Endothelial cell of umbilical vein (primary cell): ENCODE results near the gene ALPK1. TPM values are rescaled to one million over a fixed set of nuclear protein-coding genes. Genes with fewer than 3 reads are reported as not detected.

Experiments
- BruUV-seq: library from RNA; stranded (reverse); fragments of 400-500 nt; replicated peaks from 2 replicates; lab custom pipeline; 2021; lab: Mats Ljungman, UMichigan
- CTCF ChIA-PET: fragments of 300-600, 350-600 bp; sonication (Branson Sonifier 250); formaldehyde crosslinking; loops from one replicate; lab custom pipeline; 2021; ENCODE audit warnings: antibody characterized with exemption, inconsistent platforms; lab: Charles Lee
- POLR2A ChIA-PET: fragments of 300-600, 350-600 bp; sonication (Branson Sonifier 250); formaldehyde crosslinking; loops from one replicate; lab custom pipeline; 2021; ENCODE audit warnings: antibody characterized with exemption, inconsistent platforms; lab: Charles Lee
- DNase-seq: peaks from one replicate; pipeline ENCODE4 v3.0.0-alpha.2; 2011; ENCODE audit warnings: low read depth, low spot score
- FAIRE-seq: peaks from 2 replicates; lab custom pipeline; 2011; peaks lifted over from hg19 to GRCh38; lab: Jason Lieb, UNC
- H2AFZ ChIP-seq: 2 replicates; pipeline ENCODE4 v1.6.0; 2012; ENCODE audit warnings: low read depth, low read length, control low read depth, inconsistent platforms
- H3K27ac ChIP-seq: 2 replicates; pipeline ENCODE4 v1.5.1; 2011; ENCODE audit warnings: low read depth, mild to moderate bottlenecking, control low read depth, low read length, moderate library complexity; ENCODE audit not compliant: insufficient read depth
- H3K27me3 ChIP-seq, 2 experiments: 2 replicates each; pipeline versions ENCODE4 v1.6.0 to v1.6.1; 2011; ENCODE audit warnings: low read length in 2 of 2, mixed read lengths in 1 of 2; ENCODE audit not compliant: control insufficient read depth in 2 of 2, insufficient read depth in 2 of 2
- H3K36me3 ChIP-seq, 2 experiments: 2 replicates in 1 of 2; 3 replicates in 1 of 2; pipeline ENCODE4 v1.5.1; 2011; ENCODE audit warnings: low read length in 2 of 2, mild to moderate bottlenecking in 1 of 2, moderate library complexity in 1 of 2; ENCODE audit not compliant: control insufficient read depth in 2 of 2, insufficient read depth in 2 of 2; ENCODE audit errors: extremely low read depth in 1 of 2
- H3K4me1 ChIP-seq: 3 replicates; pipeline ENCODE4 v1.5.1; 2011; ENCODE audit warnings: mild to moderate bottlenecking, low read length; ENCODE audit not compliant: control insufficient read depth, insufficient read depth; ENCODE audit errors: extremely low read depth
- H3K4me2 ChIP-seq: 2 replicates; pipeline ENCODE4 v1.6.1; 2011; ENCODE audit warnings: low read length, control low read depth, mixed read lengths; ENCODE audit not compliant: insufficient read depth
- H3K4me3 ChIP-seq, 3 experiments: fragments of 200-600 bp in 1 of 3; sonication (generic), shearing (Covaris generic) in 1 of 3; replicated peaks in 1 of 3; 2 replicates each; pipeline ENCODE4 v1.5.1; 2011 to 2016; ENCODE audit warnings: control low read depth in 3 of 3, low read length in 3 of 3, mild to moderate bottlenecking in 2 of 3, inconsistent platforms in 1 of 3, low read depth in 1 of 3, moderate library complexity in 1 of 3; ENCODE audit not compliant: insufficient read depth in 1 of 3
- H3K79me2 ChIP-seq: 2 replicates; pipeline ENCODE4 v1.6.0; 2012; ENCODE audit warnings: low read length, inconsistent platforms; ENCODE audit not compliant: control insufficient read depth, insufficient read depth
- H3K9ac ChIP-seq: replicated peaks from 2 replicates; pipeline ENCODE3; 2011; ENCODE audit warnings: low read length, control low read depth; ENCODE audit not compliant: insufficient read depth; ENCODE audit errors: extremely low read depth
- H3K9me1 ChIP-seq: replicated peaks from 3 replicates; pipeline ENCODE4 v1.6.0; 2011; ENCODE audit warnings: mild to moderate bottlenecking, low read length; ENCODE audit not compliant: control insufficient read depth, insufficient read depth; ENCODE audit errors: extremely low read depth
- H3K9me3 ChIP-seq: replicated peaks from 2 replicates; pipeline ENCODE4 v1.5.1; 2012; ENCODE audit warnings: low read length, inconsistent platforms; ENCODE audit not compliant: control insufficient read depth, insufficient read depth
- H4K20me1 ChIP-seq: replicated peaks from 2 replicates; pipeline ENCODE3; 2011; ENCODE audit warnings: mild to moderate bottlenecking, low read length; ENCODE audit not compliant: control insufficient read depth, insufficient read depth; ENCODE audit errors: extremely low read depth
- CTCF ChIP-seq, 2 donors: IDR thresholded peaks; 1 replicate in 1 of 2; 2 replicates in 1 of 2; pipeline ENCODE4 v1.5.1; 2011; ENCODE audit warnings: low read length in 2 of 2, mild to moderate bottlenecking in 2 of 2, moderate library complexity in 2 of 2, control low read depth in 1 of 2, inconsistent platforms in 1 of 2, low read depth in 1 of 2; ENCODE audit not compliant: insufficient read depth in 1 of 2; ENCODE audit errors: extremely low read depth in 1 of 2
- EZH2 ChIP-seq: IDR thresholded peaks from 2 replicates; pipeline ENCODE4 v1.6.1; 2012; ENCODE audit warnings: borderline replicate concordance, low read depth, mild to moderate bottlenecking, moderate library complexity, low read length, inconsistent platforms; ENCODE audit not compliant: severe bottlenecking
- FOS ChIP-seq: IDR thresholded peaks from 2 replicates; pipeline ENCODE4 v1.6.1; 2011; ENCODE audit warnings: mild to moderate bottlenecking, low read length, moderate library complexity, borderline replicate concordance; ENCODE audit not compliant: insufficient read depth
- GATA2 ChIP-seq: IDR thresholded peaks from 2 replicates; pipeline ENCODE4 v1.7.0; 2011; ENCODE audit warnings: low read depth, mild to moderate bottlenecking, moderate library complexity, mixed read lengths, low read length; ENCODE audit not compliant: insufficient read length, insufficient read depth
- MYC ChIP-seq: IDR thresholded peaks from one replicate; pipeline ENCODE4 v1.6.1; 2011; ENCODE audit warnings: mild to moderate bottlenecking, low read depth, low read length
- POLR2A ChIP-seq: IDR thresholded peaks from 2 replicates; pipeline ENCODE4 v1.6.1; 2012; ENCODE audit warnings: low read depth, mild to moderate bottlenecking, control low read depth, low read length
- POLR2AphosphoS5 ChIP-seq: IDR thresholded peaks from 2 replicates; pipeline ENCODE4 v1.6.1; 2012; ENCODE audit warnings: low read depth, mild to moderate bottlenecking, control low read depth, low read length, moderate library complexity; ENCODE audit not compliant: insufficient read depth
- dilution Hi-C: fragments of 300-500 bp; cut with MboI; formaldehyde crosslinking; loops from one replicate; pipeline ENCODE4 v1.15.0; 2019; ENCODE audit warnings: low sequenced_read_pairs; ENCODE audit not compliant: extremely low pct_ligation_motif_present
- intact Hi-C: fragments of 100-400 bp; cut with micrococcal nuclease; formaldehyde crosslinking; loops from one replicate; pipeline ENCODE4 v1.10.0; 2022
- polyA plus RNA-seq, 4 experiments: library from polyadenylated mRNA; depleted of rRNA in 3 of 4; stranded (reverse) in 3 of 4; unstranded in 1 of 4; fragments of >200 nt; gene quantifications; 2 replicates each; pipeline versions ENCODE4 v1.2.1 to v1.2.3, GENCODE V29; 2011 to 2012; ENCODE audit warnings: missing spikeins in 1 of 4
- total RNA-seq: library from RNA; stranded (reverse); gene quantifications from 2 replicates; pipeline ENCODE4 v1.2.3, GENCODE V29; 2021
- TF ChIP-seq, protein P1 (sequence below): IDR thresholded peaks from 2 replicates; pipeline ENCODE4 v1.6.1; 2011; ENCODE audit not compliant: insufficient read depth, insufficient read length

The ALPK1 gene
- total and polyA plus RNA-seq, 2 donors (not counting 3 experiments of a cell fraction or from before 2014, with no cell fraction given): 1.4 to 5.5 TPM

DNA sequence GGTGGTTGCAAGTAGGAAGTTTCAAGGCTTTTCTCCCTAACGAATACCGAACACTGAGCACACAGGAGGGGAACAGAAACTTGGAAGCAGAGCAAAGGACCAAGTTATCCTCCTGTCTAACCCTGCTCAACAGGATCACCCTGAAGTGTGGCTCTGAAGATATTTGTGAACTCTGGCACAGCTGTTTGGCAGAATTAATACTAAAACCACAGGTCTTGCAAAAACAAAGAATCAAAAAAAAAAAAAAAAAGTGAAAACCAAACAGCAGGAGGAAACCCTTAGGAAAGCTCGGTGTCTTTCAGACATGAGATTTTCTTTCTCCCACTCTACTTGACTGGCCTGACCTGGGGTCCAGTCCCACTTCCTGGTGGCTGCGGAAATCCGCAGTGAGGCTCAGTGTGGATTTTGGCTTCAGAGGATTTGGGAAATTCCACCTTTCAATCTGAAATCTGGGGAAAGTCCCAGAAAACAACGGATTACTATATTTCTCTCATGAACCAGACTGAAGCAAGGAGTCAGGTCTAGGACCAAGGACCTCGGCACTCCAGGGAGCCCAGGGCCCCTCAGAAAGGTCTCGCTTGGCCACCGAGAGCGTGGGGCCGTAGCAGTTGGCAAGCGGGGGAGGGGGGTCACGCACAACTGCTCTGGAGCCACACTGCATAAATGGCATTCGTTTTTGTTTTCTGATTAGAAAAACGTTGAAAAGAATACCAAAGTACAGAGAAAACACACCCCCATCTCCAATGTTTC is 12.3 kb upstream of the ALPK1 start:
- peak overlapping the region; percentile 77 to 98 (median 92) for H3K4me3 ChIP-seq
- H4K20me1 ChIP-seq: no peaks in the 10 kb centered on the region
- peak overlapping the region; percentile 77 for H3K9ac ChIP-seq
- H3K4me2 ChIP-seq: peak overlapping the region; percentile 94
- H3K27ac ChIP-seq: peak overlapping the region; percentile 61
- H3K4me1 ChIP-seq: peaks cover 16% of the 10 kb centered on the region
- H3K9me3 ChIP-seq: no peaks in the 10 kb centered on the region
- BruUV-seq: TSS peak; percentile 40
- peak overlapping the region; percentile 99 for H2AFZ ChIP-seq
- POLR2A ChIA-PET: no interaction called here
- H3K27me3 ChIP-seq: no peaks in the 10 kb centered on the region
- CTCF ChIA-PET: interaction anchor here (0.7 to 1.5 kb wide), 3 partner anchors 47 to 477 kb away, joined by 3 to 6 read pairs (median 5); no protein-coding TSS in a partner anchor
- TF ChIP-seq FOS: no peak
- TF ChIP-seq GATA2: no peak
- no peak for TF ChIP-seq POLR2A
- no peak for TF ChIP-seq MYC
- TF ChIP-seq, protein P1, sequence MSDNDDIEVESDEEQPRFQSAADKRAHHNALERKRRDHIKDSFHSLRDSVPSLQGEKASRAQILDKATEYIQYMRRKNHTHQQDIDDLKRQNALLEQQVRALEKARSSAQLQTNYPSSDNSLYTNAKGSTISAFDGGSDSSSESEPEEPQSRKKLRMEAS: no peak
- TF ChIP-seq POLR2AphosphoS5: peak; percentile 13
- TF ChIP-seq EZH2: no peak
- TF ChIP-seq CTCF (IDR thresholded peaks at IDR 0.05; ENCODE audit: extremely low read depth in 1 of 2, insufficient read depth in 1 of 2, low read depth in 1 of 2, low read length in 2 of 2): no peak
- no peaks in the 10 kb centered on the region for H3K9me1 ChIP-seq
- no peaks in the 10 kb centered on the region for H3K36me3 ChIP-seq
- intact Hi-C loops: loop anchor here (1.0 to 2.0 kb wide), 4 partner anchors 14 to 138 kb away; partner anchors contain the start of gene AP1AR
- FAIRE-seq: peak; percentile 70
- peak; percentile 69 for DNase-seq
- dilution Hi-C loops: no loop called here
- H3K79me2 ChIP-seq: peaks cover 39% of the 10 kb centered on the region
